SK-N-SH (cell line): ENCODE measurements around the gene C20orf141.

Experiments
- CTCF ChIP-seq: fragments of 200-600 bp; sonication (generic); IDR thresholded peaks from 2 replicates; pipeline ENCODE4 v1.6.1; 2017; ENCODE audit warnings: antibody characterized with exemption, mild to moderate bottlenecking, moderate library complexity
- EZH2phosphoT487 ChIP-seq: fragments of 200-600 bp; sonication (generic); IDR thresholded peaks from 2 replicates; pipeline ENCODE4 v1.6.1; 2017; ENCODE audit warnings: low read depth, mixed run types, mild to moderate bottlenecking, antibody characterized with exemption, moderate library complexity, borderline replicate concordance
- FOXJ3 ChIP-seq: sonication (generic); formaldehyde crosslinking; IDR thresholded peaks from 2 replicates; pipeline ENCODE4 v1.5.1; 2020; ENCODE audit warnings: mild to moderate bottlenecking, missing genetic modification reagents
- JUND ChIP-seq: IDR thresholded peaks from 2 replicates; pipeline ENCODE4 v1.4.0; 2012
- NRF1 ChIP-seq: IDR thresholded peaks from 2 replicates; pipeline ENCODE4 v1.6.1; 2012; ENCODE audit warnings: low read depth, mild to moderate bottlenecking, low read length
- PBX3 ChIP-seq: IDR thresholded peaks from 2 replicates; pipeline ENCODE4; 2012
- RAD21 ChIP-seq: IDR thresholded peaks from 2 replicates; pipeline ENCODE4 v1.6.1; 2012; ENCODE audit warnings: mild to moderate bottlenecking, low read length
- RCOR1 ChIP-seq: fragments of 150-350 bp; IDR thresholded peaks from 2 replicates; pipeline ENCODE4 v1.6.1; 2017; ENCODE audit warnings: antibody characterized with exemption, low read length
- SMC3 ChIP-seq: IDR thresholded peaks from 2 replicates; pipeline ENCODE4 v1.6.1; 2012; ENCODE audit warnings: low read depth, low read length, improper control_type of control experiment
- TEAD4 ChIP-seq: IDR thresholded peaks from 2 replicates; pipeline ENCODE4 v1.4.0; 2012; ENCODE audit warnings: mild to moderate bottlenecking, borderline replicate concordance; ENCODE audit not compliant: insufficient read depth

GRCh38 chr20:2809690-2810089, 5.1 kb upstream of the C20orf141 start:
- TF ChIP-seq CTCF: no peak
- TF ChIP-seq NRF1: no peak
- no peak for TF ChIP-seq SMC3
- TF ChIP-seq RAD21: no peak
- no peak for TF ChIP-seq FOXJ3 (CRISPR knock-in tag)
- no peak for TF ChIP-seq PBX3
- no peak for TF ChIP-seq TEAD4
- TF ChIP-seq EZH2phosphoT487: no peak
- no peak for TF ChIP-seq JUND
- no peak for TF ChIP-seq RCOR1
